IPS-18c (cell line): Measurements from ENCODE around the gene SAT2.
"Not testable (repeated sequence)": the region's sequence is repeated elsewhere in the genome, so short reads cannot be mapped to it uniquely, and the experiment has no call there.

ENCODE experiments used
- H3K4me3 ChIP-seq: 2 replicates; pipeline ENCODE4 v1.7.0; 2013; ENCODE audit warnings: low read depth, mild to moderate bottlenecking, low read length, moderate library complexity; ENCODE audit not compliant: insufficient read depth
- H3K9me3 ChIP-seq: one replicate; pipeline ENCODE4 v1.6.1; 2013; ENCODE audit warnings: mild to moderate bottlenecking, low read length, moderate library complexity; ENCODE audit not compliant: control insufficient read depth, insufficient read depth

SAT2 gene

DNA sequence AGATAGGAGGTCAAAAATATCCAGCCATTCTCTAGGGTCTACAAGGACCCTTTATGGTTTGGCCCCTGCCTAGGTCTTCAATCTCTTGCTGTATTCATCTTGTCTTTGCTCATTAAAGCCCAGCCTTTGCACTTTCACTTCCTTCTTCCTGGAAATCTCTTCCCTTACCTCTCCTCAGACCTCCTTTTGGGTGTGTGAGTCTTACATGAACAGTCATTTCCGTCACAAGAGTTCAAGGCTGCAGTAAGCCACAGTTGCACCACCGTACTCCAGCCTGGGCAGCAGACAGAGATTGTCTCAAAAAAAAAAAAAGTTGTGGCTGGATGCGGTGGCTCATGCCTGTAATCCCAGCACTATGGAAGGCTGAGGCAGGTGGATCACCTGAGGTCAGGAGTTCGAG, 17.2 kb upstream of the SAT2 start:
- no peaks in the 10 kb centered on the region for H3K9me3 ChIP-seq
- no peak overlapping the region for H3K4me3 ChIP-seq

DNA sequence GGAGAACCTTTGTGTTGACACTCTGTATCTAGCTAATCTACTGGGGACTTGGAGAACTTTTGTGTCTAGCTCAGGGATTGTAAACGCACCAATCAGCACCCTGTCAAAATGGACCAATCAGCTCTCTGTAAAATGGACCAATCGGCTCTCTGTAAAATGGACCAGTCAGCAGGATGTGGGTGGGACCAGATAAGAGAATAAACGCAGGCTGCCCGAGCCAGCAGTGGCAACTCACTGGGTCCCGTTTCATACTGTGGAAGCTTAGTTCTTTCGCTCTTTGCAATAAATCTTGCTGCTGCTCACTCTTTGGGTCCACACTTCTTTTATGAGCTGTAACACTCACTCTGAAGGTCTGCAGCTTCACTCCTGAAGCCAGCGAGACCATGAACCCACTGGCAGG, 14.0 kb upstream of the SAT2 start:
- not testable (repeated sequence) for H3K9me3 ChIP-seq, H3K4me3 ChIP-seq

DNA sequence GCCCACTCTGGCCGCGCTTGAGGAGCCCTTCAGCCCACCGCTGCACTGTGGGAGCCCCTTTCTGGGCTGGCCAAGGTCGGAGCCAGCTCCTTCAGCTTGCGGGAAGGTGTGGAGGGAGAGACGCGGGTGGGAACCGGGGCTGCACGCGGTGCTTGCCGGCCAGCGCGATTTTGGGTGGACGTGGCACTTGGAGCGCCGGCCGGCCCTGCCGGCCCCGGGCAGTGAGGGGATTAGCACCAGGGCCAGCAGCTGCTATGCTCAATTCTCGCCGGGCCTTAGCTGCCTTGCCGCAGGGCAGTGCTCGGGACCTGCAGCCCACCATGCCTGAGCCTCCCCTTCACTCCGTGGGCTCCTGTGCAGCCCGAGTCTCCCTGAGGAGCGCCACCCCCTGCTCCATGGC, 13.2 kb upstream of the SAT2 start:
- Histone ChIP-seq H3K9me3 (no peaks in the 10 kb centered on the region), H3K4me3 (no peak overlapping the region)

DNA sequence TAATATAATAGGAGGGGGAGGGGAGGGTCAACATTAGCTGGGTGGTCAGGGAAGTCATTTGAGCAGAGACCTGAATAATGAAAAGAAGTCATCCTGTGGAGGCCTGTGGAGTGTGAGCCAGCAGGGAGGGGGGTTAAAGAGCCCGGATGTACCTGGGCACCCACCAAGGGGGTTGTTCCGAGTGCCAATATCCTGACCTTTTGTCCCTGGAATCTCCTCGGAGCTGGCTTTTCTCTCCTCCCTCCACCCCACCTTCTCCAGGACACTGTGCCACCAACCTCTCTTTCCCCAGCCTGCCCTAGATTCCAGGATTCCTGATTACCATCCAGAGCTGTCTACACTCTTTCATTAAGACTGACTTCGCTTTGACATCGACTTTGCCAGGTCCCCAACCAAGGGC, 8.5 kb upstream of the SAT2 start:
- Histone ChIP-seq H3K9me3 (no peaks in the 10 kb centered on the region), H3K4me3 (no peak overlapping the region)

DNA sequence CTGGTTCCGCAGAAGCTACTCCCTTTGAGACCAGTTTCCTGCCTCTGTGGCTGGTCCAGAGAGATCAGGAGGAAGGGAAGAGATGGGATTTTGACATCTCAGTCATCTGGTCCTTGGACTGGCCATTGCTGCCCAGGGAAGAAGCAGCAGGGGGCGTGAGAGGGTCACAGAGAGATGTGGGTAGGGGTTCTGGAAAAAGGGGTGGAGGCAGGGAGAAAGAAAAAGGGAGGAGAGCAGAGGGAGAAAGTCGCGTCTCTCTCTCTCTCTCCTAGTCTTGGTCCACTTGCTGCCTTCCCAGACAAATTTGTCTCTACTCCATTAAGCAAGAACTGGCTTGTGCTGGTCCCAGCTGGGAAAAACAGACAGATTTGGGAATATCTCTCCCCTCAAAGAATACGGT, 6.8 kb upstream of the SAT2 start:
- Histone ChIP-seq H3K4me3 (no peak overlapping the region), H3K9me3 (no peaks in the 10 kb centered on the region)

DNA sequence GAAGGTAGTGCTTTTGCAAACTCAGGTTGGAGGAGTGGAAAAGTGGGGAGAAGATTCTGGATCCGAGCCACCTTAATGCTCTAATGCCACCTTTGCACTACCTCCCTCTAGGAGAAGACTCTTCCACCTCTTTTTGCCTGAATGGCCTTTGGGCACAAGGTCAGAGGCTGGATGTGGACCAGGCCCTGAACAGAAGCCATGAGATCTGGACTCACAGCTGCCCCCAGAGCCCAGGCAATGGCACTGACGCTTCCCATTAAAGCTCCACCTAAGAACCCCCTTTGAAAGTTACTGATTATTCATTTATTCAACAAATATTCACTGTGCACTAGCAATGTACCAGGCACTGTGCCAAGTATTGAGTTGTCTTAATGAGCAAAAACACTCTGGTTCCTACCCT, 5.5 kb upstream of the SAT2 start:
- Histone ChIP-seq H3K9me3 (no peaks in the 10 kb centered on the region), H3K4me3 (no peak overlapping the region)

DNA sequence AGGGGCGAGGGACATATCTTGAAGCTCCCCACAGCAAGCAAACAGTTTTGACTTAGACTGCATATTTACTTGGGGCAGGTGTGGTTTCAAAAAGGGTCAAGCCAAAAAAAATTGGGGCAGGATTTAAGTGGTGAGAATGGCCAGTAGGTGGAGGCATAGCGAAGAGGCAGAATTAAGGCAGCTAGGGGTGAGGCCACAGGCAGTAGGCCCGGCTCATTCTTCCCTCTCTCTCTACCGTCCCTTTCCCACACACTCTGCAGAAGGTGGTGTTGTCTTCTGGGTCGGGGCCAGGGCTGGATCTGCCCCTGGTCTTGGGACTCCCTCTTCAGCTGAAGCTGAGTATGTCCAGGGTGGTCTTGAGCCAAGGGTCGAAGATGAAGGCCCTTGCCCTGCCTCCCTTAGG, 4.9 kb upstream of the SAT2 start:
- H3K4me3 ChIP-seq = no peak overlapping the region

DNA sequence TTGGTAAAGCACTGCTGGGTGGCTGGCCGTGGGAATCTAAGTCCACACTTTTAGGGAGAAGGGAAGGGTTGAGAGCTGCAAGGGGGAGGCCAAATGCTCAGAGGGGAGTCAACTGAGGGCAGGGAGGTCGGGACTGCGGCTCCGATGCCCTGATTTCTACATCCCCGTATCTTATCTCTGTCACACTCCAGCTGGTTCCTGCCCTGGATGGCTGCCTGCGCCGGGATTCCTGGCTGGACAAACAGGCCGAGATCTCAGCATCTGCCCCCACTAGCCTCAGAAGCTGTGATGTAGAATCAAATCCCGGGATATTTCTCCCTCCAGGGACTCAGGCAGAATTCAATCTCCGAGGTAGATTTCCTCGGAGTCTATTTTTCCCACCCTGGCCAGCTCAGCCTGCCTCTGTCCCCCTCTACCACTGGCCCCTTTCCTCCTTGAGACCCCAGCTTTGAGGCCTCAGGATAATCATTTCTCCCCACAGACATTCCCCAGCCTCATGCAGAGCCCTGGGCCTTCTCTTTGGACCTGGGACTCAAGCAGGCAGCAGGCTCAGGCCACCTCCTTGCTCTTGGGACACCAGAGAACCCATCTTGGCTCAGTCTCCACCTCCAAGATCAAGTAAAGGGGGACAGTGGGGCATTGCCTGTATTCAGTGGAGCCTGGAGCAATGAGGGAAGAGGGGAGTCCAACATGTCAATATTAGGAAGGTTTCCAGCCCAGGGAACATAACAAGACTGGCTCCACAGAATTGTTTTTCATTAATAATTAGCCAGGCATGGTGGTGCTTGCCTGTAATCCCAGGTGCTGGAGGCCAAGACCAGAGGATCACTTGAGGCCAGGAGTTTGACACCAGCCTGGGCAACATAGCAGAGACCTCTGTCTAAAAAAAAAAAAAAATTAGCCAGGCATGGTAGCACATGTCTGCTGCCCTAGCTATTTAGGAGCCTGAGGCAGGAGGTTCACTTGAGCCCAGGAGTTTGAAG, 4.1 kb upstream of the SAT2 start:
- no peaks in the 10 kb centered on the region for H3K9me3 ChIP-seq
- H3K4me3 ChIP-seq = no peak overlapping the region

More for the DNA sequence above, 4.9 kb upstream of the SAT2 start:
- H3K9me3 ChIP-seq = no peaks in the 10 kb centered on the region

DNA sequence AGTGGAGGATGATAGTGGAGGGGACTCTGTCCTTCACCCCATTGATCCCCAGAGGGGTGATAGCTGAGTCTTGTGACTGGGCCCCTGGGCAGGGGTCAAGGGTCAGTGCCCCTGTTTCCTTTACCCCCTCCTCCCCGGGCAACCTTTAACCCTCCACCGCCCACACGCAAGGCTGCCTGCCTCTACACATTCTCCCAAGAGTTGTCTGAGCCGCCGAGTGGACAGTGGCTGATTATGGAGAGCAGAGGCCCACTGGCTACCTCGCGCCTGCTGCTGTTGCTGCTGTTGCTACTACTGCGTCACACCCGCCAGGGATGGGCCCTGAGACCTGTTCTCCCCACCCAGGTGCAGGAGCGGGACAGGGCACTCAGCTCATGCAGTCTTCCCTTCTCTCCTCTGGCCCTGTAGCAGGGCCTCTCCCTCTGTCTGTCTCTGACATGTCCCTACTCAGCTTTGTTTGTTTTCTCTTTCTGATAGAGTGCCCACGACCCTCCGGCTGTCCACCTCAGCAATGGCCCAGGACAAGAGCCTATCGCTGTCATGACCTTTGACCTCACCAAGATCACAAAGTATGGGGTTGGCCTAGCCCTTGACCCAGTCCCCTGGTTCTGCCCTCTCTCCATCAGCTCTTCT, 2.4 kb upstream of the SAT2 start, which contains the start of gene SHBG:
Gene SHBG (plus strand): TSS at position 197 of the 633 bp plus-strand sequence. CDS start 38 bp downstream, at position 235.
- Histone ChIP-seq H3K9me3 (no peaks in the 10 kb centered on the region), H3K4me3 (no peak within 1 kb of the TSS; the same call in 1 of the 2 replicates)

DNA sequence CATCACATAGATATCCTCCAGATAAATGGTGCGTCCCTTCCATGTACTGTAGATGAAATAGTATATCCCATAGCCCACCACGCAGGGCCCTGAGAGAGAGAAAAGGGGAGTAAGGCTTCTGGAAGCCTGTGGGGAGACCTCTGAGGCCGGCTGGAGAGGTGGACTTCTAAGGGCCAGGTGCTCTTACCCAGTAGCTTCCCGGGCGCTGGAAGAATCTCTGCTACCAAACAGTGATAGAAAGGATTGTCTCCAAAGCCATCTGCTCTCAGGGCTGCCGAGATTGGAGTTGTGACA, 718 bp downstream of the SAT2 start:
- no peaks in the 10 kb centered on the region for H3K9me3 ChIP-seq
- peak overlapping the region; percentile 94 for H3K4me3 ChIP-seq

DNA sequence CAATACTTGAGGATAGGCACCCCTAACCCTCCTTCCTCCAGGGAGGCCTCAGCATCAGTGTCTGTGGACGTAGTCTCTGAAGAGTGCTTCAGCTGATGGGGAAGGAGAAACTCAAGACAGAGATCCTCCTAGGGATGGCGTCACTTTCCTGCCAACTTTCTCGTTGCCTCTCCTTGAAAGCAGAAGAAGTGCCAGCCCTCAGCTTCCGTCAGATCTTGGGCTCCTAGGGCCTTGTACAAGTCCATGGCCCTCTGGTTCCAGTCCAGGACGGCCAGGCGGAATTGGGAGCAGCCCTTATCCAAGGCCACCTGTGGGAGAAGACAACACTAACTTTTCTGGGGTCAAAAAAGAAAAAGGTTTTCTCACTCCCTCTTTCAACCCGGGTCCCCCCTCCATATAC, 1.3 kb downstream of the SAT2 start:
- no peaks in the 10 kb centered on the region for H3K9me3 ChIP-seq
- H3K4me3 ChIP-seq = peak overlapping the region; percentile 94

DNA sequence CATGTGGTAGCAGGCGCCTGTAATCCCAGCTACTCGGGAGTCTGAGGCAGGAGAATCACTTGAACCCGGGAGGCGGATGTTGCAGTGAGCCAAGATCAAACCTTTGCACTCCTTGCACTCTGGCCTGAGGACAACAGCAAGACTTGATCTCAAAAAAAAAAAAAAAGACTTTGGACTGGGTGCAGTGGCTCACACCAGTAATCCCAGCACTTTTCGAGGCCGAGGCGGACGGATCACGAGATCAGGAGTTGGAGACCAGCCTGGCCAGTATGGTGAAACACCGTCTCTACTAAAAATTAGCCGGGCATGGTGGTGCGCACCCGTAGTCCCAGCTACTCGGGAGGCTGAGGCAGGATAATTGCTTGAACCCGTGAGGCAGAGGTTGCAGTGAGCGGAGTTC, 1.9 kb downstream of the SAT2 start:
- not testable (repeated sequence) for H3K9me3 ChIP-seq, H3K4me3 ChIP-seq

DNA sequence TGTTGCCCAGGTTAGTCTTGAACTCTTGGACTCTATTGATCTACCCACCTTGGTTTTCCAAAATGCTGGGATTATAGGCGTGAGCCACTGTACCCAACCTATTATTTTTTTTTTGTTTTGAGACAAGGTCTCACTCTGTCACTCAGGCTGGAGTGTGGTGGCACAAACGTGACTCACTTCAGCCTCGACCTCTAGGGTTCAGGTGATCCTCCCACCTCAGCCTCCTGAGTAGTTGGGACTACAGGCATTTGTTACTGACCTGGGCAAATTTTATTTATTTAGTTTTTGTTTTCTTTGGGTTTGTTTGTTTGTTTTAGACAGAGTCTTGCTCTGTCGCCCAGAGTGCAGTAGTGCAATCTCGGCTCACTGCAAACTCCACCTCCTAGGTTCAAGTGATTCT, 4.0 kb downstream of the SAT2 start:
- Histone ChIP-seq H3K4me3 (no peak overlapping the region), H3K9me3 (no peaks in the 10 kb centered on the region)

DNA sequence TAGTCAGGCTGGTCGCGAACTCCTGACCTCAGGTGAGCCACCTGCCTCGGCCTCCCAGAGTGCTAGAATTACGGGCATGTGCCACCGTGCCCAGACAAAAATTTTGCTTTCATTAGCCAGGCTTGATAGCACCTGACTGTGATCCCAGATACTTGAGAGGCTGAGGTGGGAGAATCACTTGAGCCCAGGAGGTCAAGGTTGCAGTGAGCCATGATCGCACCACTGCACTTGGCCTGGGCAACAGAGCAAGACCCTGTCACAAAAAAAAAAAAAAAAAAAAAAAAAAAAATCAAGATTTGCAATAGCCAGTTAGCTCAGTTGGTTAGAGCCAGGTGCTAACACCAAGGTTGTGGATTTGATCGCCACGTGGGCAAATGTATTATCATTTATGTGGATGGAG, 6.8 kb downstream of the SAT2 start:
- Histone ChIP-seq H3K9me3 (no peaks in the 10 kb centered on the region), H3K4me3 (no peak overlapping the region)

DNA sequence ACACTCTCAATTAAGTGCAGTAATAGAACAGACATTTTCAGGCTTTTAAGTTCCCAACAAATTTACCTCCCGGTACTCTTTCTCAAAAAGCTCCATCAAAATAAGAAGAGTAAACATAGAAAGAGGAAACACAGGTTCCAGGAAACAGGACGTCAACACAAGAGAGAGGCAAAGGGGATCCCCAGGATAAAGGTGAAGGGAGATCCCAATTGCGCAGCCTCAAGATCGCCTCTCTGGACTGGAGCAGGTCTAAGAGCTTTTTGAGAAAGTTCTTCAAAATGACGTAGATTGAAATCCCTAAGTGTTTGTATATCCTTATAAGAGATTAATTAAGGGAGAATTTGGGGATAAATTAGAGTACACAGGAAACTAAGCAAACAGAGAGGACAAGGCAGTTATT, 9.0 kb downstream of the SAT2 start:
- Histone ChIP-seq H3K9me3 (no peaks in the 10 kb centered on the region), H3K4me3 (no peak overlapping the region)

DNA sequence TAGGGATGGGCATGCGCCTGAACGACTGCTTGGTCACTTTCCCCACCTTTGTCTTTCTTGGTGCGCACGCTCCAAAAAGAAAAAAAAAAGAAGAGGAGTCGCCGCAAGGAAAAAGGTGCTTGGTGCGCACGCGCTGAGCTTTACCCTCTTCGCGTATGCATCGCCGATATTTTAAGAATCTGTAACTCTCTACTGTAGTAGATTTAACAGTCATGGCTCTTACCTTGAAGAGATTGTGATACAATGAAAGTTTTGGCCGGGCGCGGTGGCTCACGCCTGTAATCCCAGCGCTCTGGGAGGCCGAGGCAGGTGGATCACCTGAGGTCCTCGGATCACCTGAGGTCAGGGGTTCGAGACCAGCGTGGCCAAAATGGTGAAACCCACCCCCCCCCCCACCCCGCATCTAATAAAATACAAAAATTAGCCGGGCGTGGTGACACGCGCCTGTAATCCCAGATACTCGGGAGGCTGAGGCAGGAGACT, 12.3 kb downstream of the SAT2 start:
- peak overlapping the region; percentile 2; the same call in 1 of the 2 replicates for H3K4me3 ChIP-seq
- H3K9me3 ChIP-seq = no peaks in the 10 kb centered on the region

DNA sequence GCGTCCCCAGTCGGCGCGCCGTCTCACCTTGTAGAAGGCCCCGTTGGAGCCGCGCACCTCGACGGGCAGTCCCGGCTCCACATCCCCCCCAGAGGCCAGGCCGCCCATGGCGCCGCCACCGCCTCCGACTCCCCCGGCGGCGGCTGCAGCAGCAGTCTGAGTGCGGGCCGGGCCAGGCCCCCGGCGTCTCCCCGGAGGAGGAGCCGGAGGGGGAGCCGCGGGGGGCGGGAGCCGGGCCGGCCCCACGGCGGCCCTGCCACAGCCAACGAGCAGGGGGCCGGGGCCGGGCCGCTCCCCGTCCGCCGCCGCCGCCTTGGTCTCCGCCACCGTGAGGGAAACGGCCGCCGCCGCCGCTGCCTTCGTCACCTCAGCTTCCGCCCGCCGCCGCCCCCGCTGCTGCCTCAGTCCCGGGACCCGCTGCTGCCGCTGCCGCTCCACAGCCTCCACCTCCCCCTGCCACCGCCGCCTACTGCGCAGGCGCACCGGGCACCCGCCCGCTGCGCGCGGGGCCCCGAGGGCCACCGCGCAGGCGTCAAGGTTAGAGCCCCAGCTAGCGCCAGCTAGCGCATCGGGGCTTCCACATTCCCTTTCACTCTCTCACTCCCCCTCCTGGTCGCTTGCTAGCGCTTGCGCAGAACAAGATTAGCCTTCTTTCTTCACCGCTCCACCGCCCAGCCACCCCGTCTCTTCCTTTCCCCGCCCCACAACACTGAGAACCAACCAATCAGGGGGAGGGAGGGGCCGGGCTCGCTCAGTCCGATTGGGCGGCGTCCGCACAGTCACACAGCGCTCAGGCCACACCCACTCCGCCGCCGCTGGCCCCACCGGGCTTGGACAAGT, 13.0 kb downstream of the SAT2 start, which contains the start of gene FXR2:
Gene FXR2 (minus strand): TSS at position 473 of the 840 bp plus-strand sequence. CDS start 365 bp downstream, at position 108.
- Histone ChIP-seq H3K4me3 (peak within 1 kb of the TSS; percentile 87), H3K9me3 (no peaks in the 10 kb centered on the region)
